Activated CD8-positive, alpha-beta T cell treated with anti-CD3 and anti-CD28 coated beads, Interleukin-2, amount 10 ng/mL, durations not matched to agents 7 days and 5 days (primary cell): Measurements from ENCODE around the gene MYL3. TPM values are rescaled to one million over a fixed set of nuclear protein-coding genes. Genes with fewer than 3 reads are reported as not detected.

Experiments
- ATAC-seq: fragments of 150-1000 bp; cut with Tn5 transposase; one replicate; pipeline ENCODE4 v1.10.0; 2021; ENCODE audit warnings: moderate library complexity
- CTCF ChIA-PET: fragments of 350-600 bp; sonication (Branson Sonifier 250); formaldehyde crosslinking; loops from one replicate; lab custom pipeline; 2021; ENCODE audit warnings: antibody characterized with exemption; lab: Charles Lee
- POLR2A ChIA-PET: fragments of 350-600 bp; sonication (Branson Sonifier 250); formaldehyde crosslinking; loops from one replicate; lab custom pipeline; 2021; ENCODE audit warnings: antibody characterized with exemption; lab: Charles Lee
- DNase-seq: peaks from one replicate; pipeline ENCODE4 v3.0.0-alpha.2; 2020
- H3K27ac Mint-ChIP-seq: one replicate; pipeline ENCODE4 v1.8.0; 2021; ENCODE audit warnings: mild to moderate bottlenecking, mixed read lengths
- H3K27me3 Mint-ChIP-seq: one replicate; pipeline ENCODE4 v1.8.0; 2021; ENCODE audit warnings: low read depth, mixed read lengths
- H3K36me3 Mint-ChIP-seq: one replicate; pipeline ENCODE4 v1.8.0; 2021; ENCODE audit warnings: low read depth, mixed read lengths
- H3K4me1 Mint-ChIP-seq: one replicate; pipeline ENCODE4 v1.8.0; 2021; ENCODE audit warnings: low read depth, mixed read lengths
- H3K4me3 Mint-ChIP-seq: one replicate; pipeline ENCODE4 v1.8.0; 2021; ENCODE audit warnings: mild to moderate bottlenecking, mixed read lengths
- H3K9me3 Mint-ChIP-seq: one replicate; pipeline ENCODE4 v1.8.0; 2022; ENCODE audit warnings: mixed read lengths; ENCODE audit not compliant: insufficient read depth
- total RNA-seq, 2 experiments: library from RNA; stranded (reverse); gene quantifications; one replicate each; pipeline ENCODE4 v1.2.3, GENCODE V29; 2021

MYL3 gene
- total RNA-seq, 2 experiments from 2014 or later: not detected

DNA sequence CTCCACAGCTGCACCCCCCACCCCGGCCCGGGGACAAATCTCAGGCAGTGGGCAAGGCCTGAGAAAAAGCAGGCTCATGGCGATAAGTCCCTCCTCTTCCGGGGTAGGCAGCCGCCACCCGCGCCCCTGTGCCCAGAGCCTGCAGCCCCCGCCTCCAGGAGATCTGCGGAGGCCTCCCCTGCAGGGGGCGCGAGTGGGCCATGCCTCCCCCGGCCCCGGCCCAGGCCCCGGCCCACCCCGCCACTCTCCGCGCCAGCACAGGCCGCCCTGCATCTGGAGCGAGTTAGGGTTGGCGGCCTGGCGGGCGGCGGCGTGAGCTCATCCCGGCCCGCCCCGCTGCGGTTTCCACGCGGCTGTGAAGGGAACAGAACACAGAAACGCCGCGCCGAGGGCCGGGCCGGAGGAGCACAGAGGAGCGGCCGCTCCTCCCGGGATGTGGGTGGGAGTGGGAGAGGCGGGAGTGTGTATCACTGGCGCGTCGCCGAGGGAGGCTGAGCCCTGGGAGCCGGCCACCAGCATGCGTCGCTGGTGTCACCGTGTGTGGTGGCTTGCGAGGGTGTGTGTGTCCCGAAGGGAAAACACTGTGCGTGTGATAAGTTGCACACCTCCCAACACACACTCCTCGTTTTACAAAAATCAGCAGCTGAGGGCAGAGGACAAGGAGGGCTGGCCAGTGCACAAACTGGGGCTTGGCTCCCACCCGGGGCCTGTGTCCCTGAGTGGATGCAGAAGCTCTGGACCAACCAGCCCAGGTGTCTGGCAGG lies 17.2 kb downstream of the MYL3 start:
- Mint-ChIP-seq H3K9me3 (peaks cover 7% of the 10 kb centered on the region), H3K27me3 (peaks cover 24% of the 10 kb centered on the region), H3K4me3 (peak overlapping the region; percentile 67), H3K36me3 (peaks cover 4% of the 10 kb centered on the region), H3K27ac (no peak overlapping the region), H3K4me1 (peaks cover 12% of the 10 kb centered on the region)
- peak; percentile 88 for ATAC-seq
- CTCF ChIA-PET: interaction anchor here (1.1 to 1.7 kb wide), 6 partner anchors 20 to 457 kb away, joined by 3 to 5 read pairs (median 3); no protein-coding TSS in a partner anchor
- POLR2A ChIA-PET: interaction anchor here (1.9 kb wide), 1 partner anchor 535 kb away, joined by 4 read pairs; the partner anchor contains the start of gene PTPN23
- peak; percentile 73 for DNase-seq

DNA sequence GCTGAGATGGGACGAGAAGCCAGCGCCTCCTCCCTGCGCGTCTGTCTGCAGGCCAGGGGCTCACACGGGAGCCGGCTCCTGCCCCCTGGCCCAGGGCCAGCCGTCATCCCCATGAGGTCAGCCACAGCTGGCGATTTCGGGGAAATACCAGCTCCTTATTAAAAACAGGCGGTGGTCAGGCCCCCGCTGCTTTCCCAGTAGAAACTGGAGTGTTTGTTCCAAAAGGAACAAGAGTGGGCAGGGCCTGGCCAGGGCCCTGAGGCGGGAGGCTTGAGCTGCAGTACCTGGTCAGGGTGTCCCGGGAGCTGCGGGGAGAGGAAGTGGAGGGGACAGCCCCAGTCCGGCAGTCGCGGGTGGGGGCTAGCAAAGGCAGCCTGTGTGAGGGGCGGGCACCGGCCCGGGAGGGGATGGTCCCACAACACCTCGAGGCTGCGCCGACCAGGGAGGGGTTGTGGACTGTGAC lies 17.8 kb downstream of the MYL3 start:
- ChIA-PET POLR2A (interaction anchor here (1.9 kb wide), 1 partner anchor 535 kb away, joined by 4 read pairs; the partner anchor contains the start of gene PTPN23), CTCF (interaction anchor here (1.0 to 1.7 kb wide), 6 partner anchors 21 to 458 kb away, joined by 3 to 5 read pairs (median 4); no protein-coding TSS in a partner anchor)
- Mint-ChIP-seq H3K36me3 (peaks cover 4% of the 10 kb centered on the region), H3K4me1 (peaks cover 12% of the 10 kb centered on the region), H3K4me3 (peak overlapping the region; percentile 67), H3K27me3 (peaks cover 27% of the 10 kb centered on the region), H3K27ac (peak overlapping the region; percentile 61), H3K9me3 (peaks cover 9% of the 10 kb centered on the region)
- DNase-seq (no peak), ATAC-seq (no peak)

DNA sequence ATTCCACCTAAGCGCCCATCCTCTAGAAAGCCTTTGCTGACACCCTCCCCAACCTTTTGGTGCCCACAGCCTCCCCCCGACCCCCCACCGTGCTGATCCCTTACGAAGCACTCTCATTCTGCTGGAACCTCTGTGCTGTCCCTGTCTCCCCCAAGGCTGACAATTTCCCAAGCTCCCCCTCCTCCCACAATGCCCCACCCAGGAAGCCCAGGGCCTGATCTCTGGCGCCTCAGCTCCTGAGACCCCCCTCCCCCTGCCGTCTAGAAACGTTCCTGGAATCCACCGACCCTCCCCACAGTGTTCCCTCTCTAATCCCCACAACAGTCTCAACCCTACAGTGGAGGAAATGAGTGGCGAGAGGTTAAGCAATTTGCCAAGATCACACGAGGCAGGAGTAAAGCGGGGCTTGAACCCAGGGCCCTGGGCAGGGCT lies 18.3 kb downstream of the MYL3 start:
- peak overlapping the region; percentile 67 for H3K4me3 Mint-ChIP-seq
- H3K27me3 Mint-ChIP-seq: peaks cover 30% of the 10 kb centered on the region
- peak overlapping the region; percentile 52 for H3K27ac Mint-ChIP-seq
- POLR2A ChIA-PET: no interaction called here
- CTCF ChIA-PET: interaction anchor here (1.0 to 1.7 kb wide), 4 partner anchors 50 to 458 kb away, joined by 3 to 5 read pairs (median 4); no protein-coding TSS in a partner anchor
- DNase-seq (no peak), ATAC-seq (no peak)
- peaks cover 12% of the 10 kb centered on the region for H3K4me1 Mint-ChIP-seq
- peaks cover 4% of the 10 kb centered on the region for H3K36me3 Mint-ChIP-seq
- H3K9me3 Mint-ChIP-seq: peaks cover 11% of the 10 kb centered on the region

DNA sequence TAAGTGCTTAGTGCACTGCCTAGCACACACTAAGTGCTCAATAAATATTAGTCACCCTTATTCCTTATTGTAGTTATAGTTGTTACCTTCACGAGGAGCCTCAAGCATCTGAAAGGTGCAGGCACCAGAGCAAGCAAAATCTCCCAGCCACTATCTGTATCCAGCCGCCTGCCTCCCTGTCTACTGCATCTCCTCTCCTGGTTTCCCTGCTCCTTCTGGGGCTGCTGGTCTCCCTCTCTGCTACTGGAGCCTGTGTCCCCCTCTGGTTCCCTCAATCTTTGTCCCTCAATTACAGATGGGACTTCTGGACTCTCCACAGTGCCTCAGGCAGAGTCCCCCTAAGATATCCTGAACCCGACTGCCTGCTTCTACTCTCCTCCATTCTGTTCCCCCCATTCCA lies 18.8 kb downstream of the MYL3 start:
- ATAC-seq: no peak
- Mint-ChIP-seq H3K27ac (no peak overlapping the region), H3K9me3 (peaks cover 12% of the 10 kb centered on the region), H3K27me3 (peaks cover 30% of the 10 kb centered on the region), H3K4me1 (peaks cover 12% of the 10 kb centered on the region), H3K4me3 (no peak overlapping the region), H3K36me3 (peaks cover 4% of the 10 kb centered on the region)
- CTCF ChIA-PET: interaction anchor here (1.0 kb wide), 1 partner anchor 65 kb away, joined by 4 read pairs; no protein-coding TSS in a partner anchor
- POLR2A ChIA-PET: no interaction called here
- peak; percentile 18 for DNase-seq

DNA sequence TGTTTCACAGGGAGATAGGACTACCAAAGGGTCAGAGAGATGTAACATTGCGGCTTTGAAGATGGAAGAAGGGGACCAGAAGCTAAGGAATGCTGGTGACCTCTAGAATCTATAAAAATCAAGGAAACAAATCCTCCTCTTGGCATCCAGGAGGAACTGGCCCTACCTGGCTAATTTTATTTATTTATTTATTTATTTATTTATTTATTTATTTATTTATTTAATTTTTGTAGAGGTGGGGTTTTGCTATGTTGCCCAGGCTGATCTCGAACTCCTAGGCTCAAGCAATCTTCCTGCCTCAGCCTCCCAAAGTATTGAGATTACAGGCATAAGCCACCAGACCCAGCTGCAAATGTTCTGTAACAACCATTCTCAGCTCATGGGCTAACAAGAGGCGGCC lies 19.7 kb downstream of the MYL3 start:
- no peak for ATAC-seq
- CTCF ChIA-PET: no interaction called here
- H3K27ac Mint-ChIP-seq: no peak overlapping the region
- POLR2A ChIA-PET: no interaction called here
- peaks cover 5% of the 10 kb centered on the region for H3K36me3 Mint-ChIP-seq
- H3K4me1 Mint-ChIP-seq: peaks cover 12% of the 10 kb centered on the region
- H3K4me3 Mint-ChIP-seq: no peak overlapping the region
- H3K27me3 Mint-ChIP-seq: peaks cover 30% of the 10 kb centered on the region
- peaks cover 18% of the 10 kb centered on the region for H3K9me3 Mint-ChIP-seq
- peak; percentile 18 for DNase-seq

DNA sequence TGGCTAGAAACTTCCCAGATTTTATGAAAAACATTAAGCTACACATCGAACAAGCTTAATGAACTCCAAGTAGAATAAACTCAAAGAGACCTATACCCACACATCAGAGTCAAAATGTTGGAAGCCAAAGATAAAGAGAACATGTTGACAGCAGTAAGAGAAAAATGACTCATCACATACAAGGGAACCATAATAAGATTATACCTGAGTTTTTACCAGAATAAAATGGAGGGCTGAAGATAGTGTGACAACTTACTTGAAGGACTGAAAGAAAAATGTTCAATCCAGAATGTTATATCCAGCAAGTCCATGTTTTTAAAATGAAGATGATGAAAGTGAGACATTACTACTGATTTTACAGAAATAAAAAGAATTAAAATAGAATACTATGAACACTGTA lies 22.8 kb downstream of the MYL3 start:
- H3K4me1 Mint-ChIP-seq: peaks cover 7% of the 10 kb centered on the region
- H3K36me3 Mint-ChIP-seq: peaks cover 7% of the 10 kb centered on the region
- no peak for DNase-seq
- ChIA-PET POLR2A (no interaction called here), CTCF (no interaction called here)
- ATAC-seq: no peak
- peaks cover 28% of the 10 kb centered on the region for H3K27me3 Mint-ChIP-seq
- no peak overlapping the region for H3K4me3 Mint-ChIP-seq
- H3K27ac Mint-ChIP-seq: no peak overlapping the region
- H3K9me3 Mint-ChIP-seq: peaks cover 23% of the 10 kb centered on the region

DNA sequence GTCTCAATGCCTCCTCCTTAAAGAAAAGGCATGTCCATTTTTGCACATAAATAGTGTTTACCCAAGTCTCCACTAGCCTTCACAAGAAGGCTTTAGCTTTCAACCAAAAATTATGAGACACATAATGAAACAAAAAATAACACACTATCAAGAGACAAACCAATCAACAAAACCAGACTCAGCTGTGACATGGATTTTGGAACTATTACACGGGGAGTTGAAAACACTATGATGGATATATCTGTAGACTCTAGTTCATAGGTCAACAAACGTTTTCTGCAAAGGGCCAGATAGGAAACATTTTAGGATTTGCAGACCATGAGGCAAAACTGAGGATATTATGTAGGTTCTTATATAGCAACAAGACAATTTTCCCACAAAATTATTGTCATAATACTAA lies 24.9 kb downstream of the MYL3 start:
- Mint-ChIP-seq H3K27me3 (peaks cover 18% of the 10 kb centered on the region), H3K9me3 (peaks cover 23% of the 10 kb centered on the region), H3K4me3 (no peak overlapping the region), H3K27ac (no peak overlapping the region), H3K36me3 (peaks cover 7% of the 10 kb centered on the region), H3K4me1 (no peaks in the 10 kb centered on the region)
- DNase-seq: peak; percentile 10
- ChIA-PET POLR2A (no interaction called here), CTCF (no interaction called here)
- ATAC-seq: no peak

DNA sequence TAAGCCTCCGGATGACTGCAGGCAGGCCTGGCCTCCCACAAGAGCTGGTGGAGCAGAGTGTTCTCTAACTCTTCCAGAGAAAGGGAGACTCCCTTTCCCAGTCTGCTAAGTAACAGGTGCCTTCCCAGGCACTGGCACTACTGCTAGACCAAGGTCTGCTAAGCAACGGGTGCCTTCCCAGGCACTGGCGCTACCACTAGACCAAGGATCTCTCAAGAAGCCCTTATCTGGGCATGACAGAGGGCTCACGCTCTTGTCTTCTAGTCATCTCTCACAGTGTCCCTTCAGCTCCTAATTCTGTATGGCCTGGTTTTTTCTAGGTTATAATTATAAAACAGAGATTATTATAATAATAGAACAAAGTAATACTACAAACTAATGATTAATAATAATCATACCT lies 27.8 kb downstream of the MYL3 start:
- POLR2A ChIA-PET: no interaction called here
- peaks cover 3% of the 10 kb centered on the region for H3K36me3 Mint-ChIP-seq
- H3K27ac Mint-ChIP-seq: no peak overlapping the region
- no peaks in the 10 kb centered on the region for H3K4me1 Mint-ChIP-seq
- no peak overlapping the region for H3K4me3 Mint-ChIP-seq
- ATAC-seq: no peak
- CTCF ChIA-PET: no interaction called here
- peaks cover 15% of the 10 kb centered on the region for H3K9me3 Mint-ChIP-seq
- peaks cover 4% of the 10 kb centered on the region for H3K27me3 Mint-ChIP-seq
- DNase-seq: no peak

DNA sequence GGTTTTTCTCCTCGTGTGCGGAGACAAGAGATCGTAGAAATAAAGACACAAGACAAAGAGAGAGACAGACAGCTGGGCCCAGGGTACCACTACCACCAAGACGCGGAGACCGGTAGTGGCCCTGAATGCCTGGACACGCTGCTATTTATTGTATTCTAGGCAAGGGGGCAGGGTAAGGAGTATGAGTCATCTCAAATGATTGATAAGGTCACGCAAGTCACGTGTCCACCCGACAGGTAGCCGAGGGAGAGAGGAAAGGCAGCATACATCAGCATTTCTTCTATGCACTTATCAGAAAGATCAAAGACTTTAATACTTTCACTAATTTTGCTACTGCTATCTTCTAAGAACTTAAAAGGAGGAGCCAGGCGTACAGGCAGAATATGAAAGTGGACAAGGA lies 28.2 kb downstream of the MYL3 start:
- H3K27ac Mint-ChIP-seq: no peak overlapping the region
- H3K36me3 Mint-ChIP-seq: peaks cover 3% of the 10 kb centered on the region
- ChIA-PET CTCF (no interaction called here), POLR2A (no interaction called here)
- DNase-seq (no peak), ATAC-seq (no peak)
- peaks cover 12% of the 10 kb centered on the region for H3K9me3 Mint-ChIP-seq
- no peaks in the 10 kb centered on the region for H3K4me1 Mint-ChIP-seq
- H3K4me3 Mint-ChIP-seq: no peak overlapping the region
- no peaks in the 10 kb centered on the region for H3K27me3 Mint-ChIP-seq

DNA sequence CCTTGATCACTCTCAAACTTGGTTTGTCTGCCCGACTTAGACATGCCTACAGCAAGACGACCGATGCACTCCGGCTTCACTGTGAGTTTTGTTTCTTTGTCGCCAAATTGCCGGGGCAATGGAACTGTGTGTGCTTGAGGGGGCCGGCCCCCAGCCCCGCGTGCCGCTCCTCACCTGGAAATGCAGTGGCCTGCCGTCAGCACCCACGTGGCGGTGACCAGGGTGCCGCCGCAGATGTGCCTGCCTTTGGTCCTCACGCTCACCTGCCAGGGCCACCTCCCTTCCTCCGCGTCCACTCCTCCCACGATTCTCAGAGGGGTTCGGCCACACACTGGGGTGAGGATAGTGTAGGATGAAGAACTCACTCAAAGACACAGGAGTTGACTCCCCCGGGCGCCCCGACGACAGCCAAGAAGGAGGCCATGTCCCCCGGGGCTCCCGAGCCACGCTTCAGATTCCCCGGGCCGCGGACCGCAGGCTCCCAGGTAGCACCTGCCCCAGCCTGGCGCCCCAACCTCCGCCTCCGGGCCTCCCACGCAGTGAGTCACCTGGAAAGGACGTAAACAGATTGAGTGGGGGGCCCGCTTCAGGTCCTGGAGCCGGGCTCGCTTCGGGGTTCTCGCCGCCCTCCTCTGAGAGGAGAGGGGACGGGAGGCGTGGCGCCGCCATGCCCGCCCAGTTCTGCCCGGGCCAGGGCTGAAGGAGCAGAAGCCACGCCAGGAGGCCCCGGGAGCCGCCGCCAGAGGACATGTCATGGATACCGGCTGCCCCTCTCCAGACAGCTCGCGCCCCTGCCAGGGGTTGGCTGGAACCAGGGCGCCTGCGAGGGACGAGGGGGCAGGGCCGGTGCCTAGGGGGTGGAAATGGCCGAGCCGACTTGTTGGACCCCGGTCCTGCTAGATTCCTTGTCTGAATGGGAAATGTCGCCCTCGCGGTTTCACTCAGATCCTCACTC lies 29.6 kb downstream of the MYL3 start:
- no peak overlapping the region for H3K4me3 Mint-ChIP-seq
- ATAC-seq: no peak
- no peak overlapping the region for H3K27ac Mint-ChIP-seq
- peaks cover 6% of the 10 kb centered on the region for H3K9me3 Mint-ChIP-seq
- peaks cover 3% of the 10 kb centered on the region for H3K36me3 Mint-ChIP-seq
- ChIA-PET CTCF (no interaction called here), POLR2A (no interaction called here)
- DNase-seq: peak; percentile 18
- peaks cover 6% of the 10 kb centered on the region for H3K4me1 Mint-ChIP-seq
- H3K27me3 Mint-ChIP-seq: no peaks in the 10 kb centered on the region

DNA sequence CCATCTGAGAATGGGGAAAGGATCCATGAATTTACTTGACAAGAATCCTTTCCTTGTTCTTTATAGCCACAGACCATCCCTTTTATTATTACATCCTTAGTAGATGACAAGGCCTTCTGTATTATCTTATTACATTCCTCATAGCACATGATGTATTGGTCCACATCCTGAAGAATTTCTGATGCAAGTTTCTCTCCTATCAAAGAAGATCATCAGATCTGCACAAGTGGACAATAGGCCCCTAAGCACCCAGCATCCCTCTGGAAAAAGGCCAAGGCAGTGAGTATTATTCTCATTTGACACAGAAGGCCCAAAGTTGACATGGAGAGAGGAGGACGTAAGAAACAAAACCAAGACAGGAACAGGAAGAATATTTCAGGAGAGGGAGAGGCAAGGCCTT lies 31.4 kb downstream of the MYL3 start:
- ChIA-PET CTCF (no interaction called here), POLR2A (no interaction called here)
- no peaks in the 10 kb centered on the region for H3K27me3 Mint-ChIP-seq
- H3K9me3 Mint-ChIP-seq: no peaks in the 10 kb centered on the region
- DNase-seq (peak; percentile 6), ATAC-seq (no peak)
- no peak overlapping the region for H3K4me3 Mint-ChIP-seq
- H3K36me3 Mint-ChIP-seq: no peaks in the 10 kb centered on the region
- peaks cover 6% of the 10 kb centered on the region for H3K4me1 Mint-ChIP-seq
- H3K27ac Mint-ChIP-seq: no peak overlapping the region
